NCI-H146 (cell line): ENCODE results near the gene CHIC2.

Experiments
- DNase-seq: peaks from one replicate; lab custom pipeline; 2025; lab: John Stamatoyannopoulos, UW

CHIC2 gene

GRCh38 chr4:54093324-54094240, 29.2 kb upstream of the CHIC2 start:
- DNase-seq, result no peak

- no peak for DNase-seq
Measured at GRCh38 chr4:54092405-54093323, 28.3 kb upstream of the CHIC2 start.

GRCh38 chr4:54091637-54092404, 27.4 kb upstream of the CHIC2 start:
- peak; percentile 91 for DNase-seq

DNA sequence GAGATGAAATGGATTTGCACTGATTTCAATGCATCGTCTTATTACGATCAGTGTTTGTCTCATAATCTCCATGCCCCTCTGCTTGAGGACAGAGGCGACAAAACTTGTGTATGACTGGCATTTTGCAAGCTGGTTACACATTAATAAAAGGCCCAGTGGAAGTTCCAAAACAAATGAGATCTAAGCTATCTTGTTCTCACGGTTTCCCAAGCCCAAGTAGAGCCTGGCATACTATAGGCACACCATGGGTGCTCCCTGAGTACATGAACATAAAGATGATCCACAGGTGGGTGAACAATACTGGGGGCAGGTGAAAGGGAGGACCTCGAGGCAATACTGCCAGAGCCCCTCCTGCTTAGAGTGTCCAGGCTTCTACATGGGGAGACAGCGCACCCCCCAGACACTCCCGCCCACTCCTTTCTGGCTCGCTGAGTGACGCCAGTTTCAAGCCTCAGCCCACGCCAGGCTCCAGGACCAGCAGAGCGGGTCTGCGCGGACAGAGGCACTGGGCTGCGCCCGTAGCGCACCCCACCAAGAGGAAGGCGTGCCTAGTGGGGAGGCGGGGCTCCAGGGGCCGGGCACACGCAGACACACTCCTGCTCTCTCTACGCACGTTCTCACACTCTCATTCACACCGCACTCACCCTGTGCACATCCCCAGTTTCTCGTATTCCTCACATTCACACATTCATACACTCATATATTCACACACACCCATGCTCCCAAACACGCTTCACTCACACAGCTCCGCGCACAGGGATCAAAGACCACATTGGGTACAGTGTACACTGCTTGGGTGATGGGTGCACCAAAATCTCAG, 26.6 kb upstream of the CHIC2 start:
- peak; percentile 82 for DNase-seq

DNA sequence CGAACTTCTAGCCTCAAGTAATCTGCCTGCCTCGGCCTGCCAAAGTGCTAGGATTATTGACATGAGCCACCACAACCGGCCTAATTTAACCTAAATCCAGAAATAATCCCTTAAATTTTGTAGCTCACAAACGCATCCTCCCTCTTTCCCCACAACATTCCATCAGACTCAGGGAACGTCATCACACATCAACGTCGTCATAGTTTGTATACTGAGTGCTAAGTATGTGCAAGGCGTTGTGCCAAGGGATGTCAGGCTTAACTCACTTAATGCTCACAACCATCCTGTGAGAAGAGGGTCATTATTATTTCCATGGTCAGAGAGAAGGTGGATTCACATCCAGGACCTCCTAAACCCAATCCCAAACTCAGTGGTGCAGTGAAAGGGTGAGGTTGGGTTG, 26.0 kb upstream of the CHIC2 start:
- no peak for DNase-seq

DNA sequence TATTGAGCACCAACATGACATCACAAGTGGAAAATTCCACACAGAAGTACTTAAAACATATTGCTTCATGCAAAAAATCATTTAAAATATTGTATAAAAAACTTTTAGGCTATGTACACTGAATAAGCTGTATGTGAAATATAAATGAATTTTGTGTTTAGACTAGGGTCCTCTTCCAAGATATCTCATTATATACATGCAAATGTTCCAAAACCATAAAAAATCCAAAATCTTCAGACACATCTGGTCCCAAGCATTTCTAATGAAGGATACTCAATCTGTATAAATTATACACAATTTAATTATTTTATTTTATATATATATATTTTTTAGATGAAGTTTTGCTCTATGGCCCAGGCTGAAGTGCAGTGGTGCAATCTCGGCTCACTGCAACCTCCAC, 25.5 kb upstream of the CHIC2 start:
- no peak for DNase-seq

GRCh38 chr4:54085284-54085683, 20.9 kb upstream of the CHIC2 start:
- DNase-seq, result peak; percentile 84

DNA sequence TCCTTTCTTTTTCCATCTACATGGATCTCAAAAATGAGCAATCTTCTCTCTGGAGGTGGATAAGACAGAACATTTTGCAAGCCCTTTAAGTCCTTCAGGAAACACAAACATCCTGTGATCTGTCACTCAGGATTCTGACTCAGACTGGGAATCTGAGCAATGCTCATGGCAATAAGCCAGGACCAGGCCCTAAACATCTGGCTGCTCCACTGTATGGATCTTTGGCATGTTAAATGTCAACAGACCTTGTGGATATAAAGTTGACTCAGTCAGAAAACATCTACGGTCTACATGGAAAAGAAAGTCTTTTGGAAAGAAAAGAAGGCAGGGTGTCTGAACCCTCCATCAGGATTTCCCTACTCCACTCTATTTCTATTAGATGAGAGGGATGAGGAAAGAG, 17.8 kb upstream of the CHIC2 start:
- DNase-seq, result no peak

DNA sequence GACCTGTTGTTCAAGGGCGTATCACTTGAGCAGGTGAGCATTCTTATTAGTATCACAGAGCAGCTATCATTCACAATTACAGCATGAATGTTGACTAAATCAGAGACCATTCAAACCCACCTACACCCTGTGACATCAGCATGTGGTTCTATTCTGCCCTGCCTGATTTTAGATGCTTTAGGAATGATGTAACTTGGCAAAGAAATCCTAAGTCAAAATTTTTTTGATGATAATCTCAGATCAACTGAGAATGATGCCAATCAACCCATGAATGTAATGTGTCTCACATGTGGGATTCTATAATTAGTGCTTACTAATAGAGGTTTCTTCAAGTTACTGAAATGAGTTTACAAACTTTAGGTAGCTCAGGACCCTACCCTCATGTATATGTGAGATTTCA, 13.4 kb upstream of the CHIC2 start:
- DNase-seq, result peak; percentile 64

- no peak for DNase-seq
Measured at GRCh38 chr4:54076673-54077072, 12.3 kb upstream of the CHIC2 start.

GRCh38 chr4:54074381-54074780, 10.0 kb upstream of the CHIC2 start:
- no peak for DNase-seq

DNA sequence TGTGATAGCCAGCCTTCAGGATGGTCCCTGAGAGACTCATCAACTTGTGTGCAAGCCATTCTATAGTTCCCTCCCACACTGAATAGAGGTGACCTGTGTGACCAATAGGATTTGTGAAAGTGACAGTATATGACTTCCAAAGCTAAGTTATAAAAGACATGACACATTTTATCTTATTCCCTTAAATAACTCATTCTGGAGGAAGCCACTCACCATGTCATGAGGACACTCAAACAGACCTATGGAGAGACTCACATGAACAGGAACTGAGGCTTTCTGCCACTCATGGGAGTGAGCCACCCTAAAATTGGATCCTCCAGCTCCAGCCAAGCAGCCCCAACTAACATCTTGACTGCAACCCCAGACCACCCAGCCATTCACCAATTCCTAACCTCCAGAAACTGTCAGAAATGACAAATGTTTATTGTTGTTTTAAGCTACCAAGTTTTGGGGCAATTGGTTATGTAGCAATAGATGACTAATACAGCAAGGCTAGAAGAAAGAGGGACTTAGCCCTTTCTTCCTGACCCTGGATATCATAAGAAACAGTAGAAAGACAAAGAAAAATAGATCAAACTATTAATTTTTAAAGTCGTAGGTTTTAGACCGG, 9.0 kb upstream of the CHIC2 start:
- DNase-seq, result no peak

- DNase-seq, result no peak
Measured at GRCh38 chr4:54067166-54067565, 2.8 kb upstream of the CHIC2 start.

- no peak for DNase-seq
Measured at GRCh38 chr4:54066718-54067129, 2.3 kb upstream of the CHIC2 start.

GRCh38 chr4:54066088-54066415, 1.6 kb upstream of the CHIC2 start:
- DNase-seq, result no peak

GRCh38 chr4:54065282-54066087, 1.1 kb upstream of the CHIC2 start:
- DNase-seq, result no peak

DNA sequence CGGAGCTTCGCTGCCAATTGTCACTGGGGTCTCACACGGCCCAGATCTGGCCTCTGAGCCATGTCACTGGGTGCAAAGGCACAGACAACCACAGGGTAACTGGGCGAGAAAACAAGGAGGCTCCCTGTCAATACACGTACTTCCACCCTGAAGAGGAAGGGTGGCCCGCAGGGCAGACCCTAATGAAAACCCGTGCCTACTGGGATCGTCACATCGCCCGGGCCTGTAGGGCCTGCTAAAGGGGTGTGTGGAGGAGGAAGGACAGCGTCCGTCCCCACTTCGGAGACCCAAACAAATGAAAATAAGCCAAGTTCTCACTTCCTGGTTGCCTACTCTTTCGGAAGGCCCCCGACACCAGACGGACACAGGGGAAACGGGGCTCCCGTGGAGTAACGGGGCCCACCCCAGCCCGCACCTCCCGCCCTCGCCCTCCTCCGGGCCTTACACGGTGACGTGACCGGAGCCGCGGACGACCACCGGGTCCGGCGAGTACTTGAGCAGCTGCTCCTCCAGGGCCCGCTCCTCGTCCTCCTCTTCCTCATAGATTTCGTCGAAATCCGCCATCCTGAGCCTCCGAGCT, 578 bp downstream of the CHIC2 start:
- peak; percentile 55 for DNase-seq

- no peak for DNase-seq
Measured at GRCh38 chr4:54063229-54063628, 1.2 kb downstream of the CHIC2 start.

- DNase-seq, result no peak
Measured at GRCh38 chr4:54062392-54062791, 2.0 kb downstream of the CHIC2 start.

- no peak for DNase-seq
Measured at GRCh38 chr4:54061873-54062272, 2.5 kb downstream of the CHIC2 start.
